Lower lobe of right lung (tissue), 2 donors: Measurements from ENCODE around the gene FGD1. TPM values are rescaled to one million over a fixed set of nuclear protein-coding genes. Genes with fewer than 3 reads are reported as not detected.

Experiments used
- ATAC-seq, 2 donors: fragments of 200-7000 bp; cut with Tn5 transposase; one replicate each; pipeline ENCODE4 v1.9.1; 2020 to 2022; ENCODE audit warnings: mild to moderate bottlenecking in 2 of 2, moderate library complexity in 2 of 2
- DNase-seq: peaks from one replicate; pipeline ENCODE4 v3.0.0-alpha.2; 2020
- H3K27ac ChIP-seq: fragments of 200-600 bp; one replicate; pipeline ENCODE4 v1.8.0; 2022
- H3K27me3 ChIP-seq: fragments of 200-600 bp; one replicate; pipeline ENCODE4 v1.8.0; 2022; ENCODE audit warnings: low read depth
- H3K36me3 ChIP-seq: fragments of 200-600 bp; one replicate; pipeline ENCODE4 v1.8.0; 2022; ENCODE audit warnings: mild to moderate bottlenecking
- H3K4me1 ChIP-seq: fragments of 200-600 bp; one replicate; pipeline ENCODE4 v1.8.0; 2022
- H3K4me3 ChIP-seq: fragments of 200-600 bp; one replicate; pipeline ENCODE4 v1.8.0; 2022; ENCODE audit warnings: mild to moderate bottlenecking
- H3K9me3 ChIP-seq: fragments of 200-600 bp; one replicate; pipeline ENCODE4 v1.8.0; 2022
- intact Hi-C: fragments of 100-400 bp; cut with DNase I; formaldehyde crosslinking; loops from one replicate; pipeline ENCODE4 v1.11.0; 2022
- total RNA-seq: library from RNA; stranded (reverse); fragmentation: NEBNext Ultra II Directional; extraction: Animal tissue kit (Norgen Biotek cat#: 25700); gene quantifications from one replicate; pipeline ENCODE4 v1.2.1, GENCODE V29; 2021
- TF ChIP-seq, protein P1 (sequence below): fragments of 200-600 bp; IDR thresholded peaks from one replicate; pipeline ENCODE4 v1.8.0; 2022; ENCODE audit warnings: antibody characterized with exemption, mild to moderate bottlenecking
- donor health status: DM: no; HTN: yes; CAD: no; lungs with severe emphysema.

Gene FGD1
- total RNA-seq, 1 donor from 2014 or later, result 3.2 TPM

DNA sequence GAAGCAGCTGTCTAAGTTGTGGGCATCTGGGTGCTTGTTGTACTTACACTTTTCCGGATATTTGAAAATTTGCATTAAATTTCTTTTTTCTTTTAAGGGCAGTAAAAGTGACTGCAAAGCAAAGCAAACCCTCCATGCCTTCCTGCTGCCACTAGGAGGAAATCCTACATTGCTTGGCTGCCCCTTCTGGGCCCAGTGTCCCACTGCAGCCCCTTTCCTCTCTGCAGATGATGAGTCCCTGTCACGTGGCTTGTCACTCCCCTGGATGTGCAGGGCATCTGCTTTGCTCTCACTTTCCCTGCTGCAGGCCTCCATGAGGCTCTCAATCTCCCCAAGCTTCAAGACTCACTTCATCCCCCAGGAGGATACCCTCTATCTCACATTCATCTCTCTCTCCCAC, 43.1 kb downstream of the FGD1 start:
- Histone ChIP-seq H3K36me3 (peaks cover 9% of the 10 kb centered on the region), H3K4me3 (no peak overlapping the region), H3K4me1 (no peaks in the 10 kb centered on the region), H3K27me3 (no peaks in the 10 kb centered on the region), H3K9me3 (no peaks in the 10 kb centered on the region), H3K27ac (no peak overlapping the region)
- intact Hi-C loops, result no loop called here
- TF ChIP-seq, protein P1, sequence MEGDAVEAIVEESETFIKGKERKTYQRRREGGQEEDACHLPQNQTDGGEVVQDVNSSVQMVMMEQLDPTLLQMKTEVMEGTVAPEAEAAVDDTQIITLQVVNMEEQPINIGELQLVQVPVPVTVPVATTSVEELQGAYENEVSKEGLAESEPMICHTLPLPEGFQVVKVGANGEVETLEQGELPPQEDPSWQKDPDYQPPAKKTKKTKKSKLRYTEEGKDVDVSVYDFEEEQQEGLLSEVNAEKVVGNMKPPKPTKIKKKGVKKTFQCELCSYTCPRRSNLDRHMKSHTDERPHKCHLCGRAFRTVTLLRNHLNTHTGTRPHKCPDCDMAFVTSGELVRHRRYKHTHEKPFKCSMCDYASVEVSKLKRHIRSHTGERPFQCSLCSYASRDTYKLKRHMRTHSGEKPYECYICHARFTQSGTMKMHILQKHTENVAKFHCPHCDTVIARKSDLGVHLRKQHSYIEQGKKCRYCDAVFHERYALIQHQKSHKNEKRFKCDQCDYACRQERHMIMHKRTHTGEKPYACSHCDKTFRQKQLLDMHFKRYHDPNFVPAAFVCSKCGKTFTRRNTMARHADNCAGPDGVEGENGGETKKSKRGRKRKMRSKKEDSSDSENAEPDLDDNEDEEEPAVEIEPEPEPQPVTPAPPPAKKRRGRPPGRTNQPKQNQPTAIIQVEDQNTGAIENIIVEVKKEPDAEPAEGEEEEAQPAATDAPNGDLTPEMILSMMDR, result no peak
- DNase-seq, result no peak
- no peak for ATAC-seq

DNA sequence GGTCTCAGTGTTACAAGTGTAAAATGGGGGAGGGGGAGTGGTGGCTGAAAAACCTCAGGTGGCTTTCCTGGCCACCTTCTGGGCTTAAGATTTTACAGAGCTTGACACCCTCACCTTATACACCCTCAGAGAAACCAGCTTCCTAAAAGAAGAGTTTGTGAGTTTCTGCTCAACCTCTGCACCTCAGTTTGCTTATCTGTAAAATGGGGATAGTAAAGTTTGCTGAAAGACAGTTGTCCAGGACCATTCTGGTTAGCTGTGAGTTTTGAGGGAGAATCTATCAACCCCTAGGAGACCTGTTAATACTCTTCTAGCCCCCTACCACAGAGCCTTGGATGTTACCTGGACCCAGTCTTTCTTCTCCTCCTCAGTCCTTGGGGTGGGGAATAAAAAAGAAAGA, 46.1 kb downstream of the FGD1 start:
- DNase-seq, result no peak
- Histone ChIP-seq H3K4me3 (no peak overlapping the region), H3K27me3 (no peaks in the 10 kb centered on the region), H3K9me3 (no peaks in the 10 kb centered on the region), H3K27ac (no peak overlapping the region), H3K36me3 (peaks cover 9% of the 10 kb centered on the region), H3K4me1 (no peaks in the 10 kb centered on the region)
- TF ChIP-seq, protein P1, result no peak
- ATAC-seq, result no peak
- intact Hi-C loops, result no loop called here

GRCh38 chrX:54447461-54447860, 48.6 kb downstream of the FGD1 start:
- intact Hi-C loops, result no loop called here

GRCh38 chrX:54446084-54446483, 50.0 kb downstream of the FGD1 start:
- no peak for ATAC-seq

More at GRCh38 chrX:54447461-54447860, 48.6 kb downstream of the FGD1 start:
- no peaks in the 10 kb centered on the region for H3K4me1 ChIP-seq
- no peak overlapping the region for H3K4me3 ChIP-seq
- no peaks in the 10 kb centered on the region for H3K27me3 ChIP-seq
- DNase-seq (no peak), ATAC-seq (no peak)
- peaks cover 26% of the 10 kb centered on the region for H3K36me3 ChIP-seq
- H3K27ac ChIP-seq, result no peak overlapping the region
- TF ChIP-seq, protein P1, result no peak
- H3K9me3 ChIP-seq, result no peaks in the 10 kb centered on the region

GRCh38 chrX:54444752-54445151, 51.3 kb downstream of the FGD1 start:
- H3K4me3 ChIP-seq, result no peak overlapping the region
- TF ChIP-seq, protein P1, result no peak
- no peaks in the 10 kb centered on the region for H3K9me3 ChIP-seq
- H3K4me1 ChIP-seq, result peaks cover 15% of the 10 kb centered on the region
- no peak overlapping the region for H3K27ac ChIP-seq
- DNase-seq (no peak), ATAC-seq (no peak)
- peaks cover 26% of the 10 kb centered on the region for H3K36me3 ChIP-seq
- intact Hi-C loops, result no loop called here
- H3K27me3 ChIP-seq, result no peaks in the 10 kb centered on the region

More at GRCh38 chrX:54446084-54446483, 50.0 kb downstream of the FGD1 start:
- peaks cover 26% of the 10 kb centered on the region for H3K36me3 ChIP-seq
- TF ChIP-seq, protein P1, result no peak
- no peak for DNase-seq
- intact Hi-C loops, result no loop called here
- H3K4me1 ChIP-seq, result peaks cover 12% of the 10 kb centered on the region
- no peak overlapping the region for H3K27ac ChIP-seq
- H3K9me3 ChIP-seq, result no peaks in the 10 kb centered on the region
- no peaks in the 10 kb centered on the region for H3K27me3 ChIP-seq
- no peak overlapping the region for H3K4me3 ChIP-seq

DNA sequence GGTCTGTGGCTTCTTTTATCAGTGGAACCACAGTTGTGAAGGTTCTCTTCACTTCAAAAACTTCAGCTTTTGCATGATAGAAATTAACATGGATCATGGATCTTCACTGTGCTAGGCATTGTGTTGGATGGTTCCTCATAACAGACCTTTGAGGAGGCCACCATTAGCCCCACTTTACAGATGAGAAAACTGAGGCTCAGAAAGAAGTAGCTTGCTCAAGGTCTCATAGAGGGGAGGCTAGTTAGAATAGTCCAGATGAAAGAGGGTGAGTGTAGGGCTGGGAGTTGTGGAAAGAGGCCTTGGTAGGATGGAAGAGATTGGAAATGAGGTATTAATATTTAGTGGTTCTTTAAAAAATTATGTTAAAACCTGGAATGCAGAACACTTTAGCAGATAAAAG, 53.2 kb downstream of the FGD1 start:
- Histone ChIP-seq H3K27ac (no peak overlapping the region), H3K27me3 (no peaks in the 10 kb centered on the region), H3K4me1 (peaks cover 15% of the 10 kb centered on the region), H3K4me3 (no peak overlapping the region), H3K9me3 (no peaks in the 10 kb centered on the region), H3K36me3 (peaks cover 17% of the 10 kb centered on the region)
- intact Hi-C loops, result no loop called here
- no peak for ATAC-seq
- TF ChIP-seq, protein P1, result no peak
- no peak for DNase-seq
